Measurements from ENCODE around the gene NAXE.

DNA sequence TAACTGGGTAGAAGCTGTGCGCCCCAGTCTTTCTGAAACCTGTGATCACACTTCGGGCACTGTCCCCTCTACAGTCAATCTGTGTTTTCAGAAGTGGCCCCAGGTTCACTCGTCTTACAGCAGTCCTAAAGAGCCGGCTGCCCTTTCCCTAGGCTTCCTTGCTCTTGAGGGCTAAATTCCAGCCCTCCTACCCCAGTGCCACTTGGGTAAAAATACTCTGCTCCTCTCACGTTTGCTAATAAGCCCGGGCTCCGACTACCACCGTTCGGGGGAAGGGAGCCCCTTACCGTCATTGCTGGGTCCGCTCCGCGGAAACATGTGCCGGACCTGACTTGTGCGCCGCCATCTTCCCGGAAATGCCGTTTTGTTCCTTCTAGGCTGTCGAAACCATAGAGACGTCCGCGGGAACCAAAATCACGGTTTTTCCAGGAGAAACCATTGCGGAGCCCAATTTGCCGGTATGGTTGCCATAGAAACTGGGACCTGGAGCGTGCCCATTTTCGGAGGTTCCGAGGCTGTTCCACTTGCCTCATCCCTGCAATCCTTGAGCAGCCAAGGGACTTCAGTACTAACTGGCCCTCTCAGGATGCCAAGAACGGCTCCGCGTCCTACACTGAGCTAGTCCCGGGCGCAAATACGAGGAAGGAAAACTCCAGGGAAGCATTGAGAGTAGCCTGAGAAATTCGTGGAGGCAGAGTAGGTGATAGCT is 9.7 kb downstream of the NAXE start, which contains the start of gene GPATCH4:
- TF ChIP-seq RAD21 (IDR thresholded peaks at IDR 0.05; ENCODE audit: low read depth) (no peak), CEBPB (IDR thresholded peaks at IDR 0.05) (no peak; the same call in 1 of the 2 replicates), NFIC (IDR thresholded peaks at IDR 0.05) (peak; percentile 49), TCF12 (IDR thresholded peaks at IDR 0.05; ENCODE audit: low read depth) (peak; percentile 73; the same call in 1 of the 2 replicates), TEAD4 (IDR thresholded peaks at IDR 0.05) (peak; percentile 70), TAF1 (IDR thresholded peaks at IDR 0.05; ENCODE audit: low read depth) (peak; percentile 97), FOXM1 (IDR thresholded peaks at IDR 0.05; ENCODE audit: borderline replicate concordance, low read depth) (no peak), YY1 (IDR thresholded peaks at IDR 0.05; ENCODE audit: low read depth) (peak; percentile 98), ZBTB7A (IDR thresholded peaks at IDR 0.05; ENCODE audit: low read depth) (no peak), EP300 (IDR thresholded peaks at IDR 0.05; ENCODE audit: borderline replicate concordance) (peak; percentile 12; the same call in 1 of the 2 replicates), EGR1 (IDR thresholded peaks at IDR 0.05) (peak; percentile 33; the same call in 1 of the 2 replicates)
- TF ChIP-seq, protein P1, sequence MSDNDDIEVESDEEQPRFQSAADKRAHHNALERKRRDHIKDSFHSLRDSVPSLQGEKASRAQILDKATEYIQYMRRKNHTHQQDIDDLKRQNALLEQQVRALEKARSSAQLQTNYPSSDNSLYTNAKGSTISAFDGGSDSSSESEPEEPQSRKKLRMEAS (IDR thresholded peaks at IDR 0.05) = peak; percentile 99
- TF ChIP-seq, protein P2, sequence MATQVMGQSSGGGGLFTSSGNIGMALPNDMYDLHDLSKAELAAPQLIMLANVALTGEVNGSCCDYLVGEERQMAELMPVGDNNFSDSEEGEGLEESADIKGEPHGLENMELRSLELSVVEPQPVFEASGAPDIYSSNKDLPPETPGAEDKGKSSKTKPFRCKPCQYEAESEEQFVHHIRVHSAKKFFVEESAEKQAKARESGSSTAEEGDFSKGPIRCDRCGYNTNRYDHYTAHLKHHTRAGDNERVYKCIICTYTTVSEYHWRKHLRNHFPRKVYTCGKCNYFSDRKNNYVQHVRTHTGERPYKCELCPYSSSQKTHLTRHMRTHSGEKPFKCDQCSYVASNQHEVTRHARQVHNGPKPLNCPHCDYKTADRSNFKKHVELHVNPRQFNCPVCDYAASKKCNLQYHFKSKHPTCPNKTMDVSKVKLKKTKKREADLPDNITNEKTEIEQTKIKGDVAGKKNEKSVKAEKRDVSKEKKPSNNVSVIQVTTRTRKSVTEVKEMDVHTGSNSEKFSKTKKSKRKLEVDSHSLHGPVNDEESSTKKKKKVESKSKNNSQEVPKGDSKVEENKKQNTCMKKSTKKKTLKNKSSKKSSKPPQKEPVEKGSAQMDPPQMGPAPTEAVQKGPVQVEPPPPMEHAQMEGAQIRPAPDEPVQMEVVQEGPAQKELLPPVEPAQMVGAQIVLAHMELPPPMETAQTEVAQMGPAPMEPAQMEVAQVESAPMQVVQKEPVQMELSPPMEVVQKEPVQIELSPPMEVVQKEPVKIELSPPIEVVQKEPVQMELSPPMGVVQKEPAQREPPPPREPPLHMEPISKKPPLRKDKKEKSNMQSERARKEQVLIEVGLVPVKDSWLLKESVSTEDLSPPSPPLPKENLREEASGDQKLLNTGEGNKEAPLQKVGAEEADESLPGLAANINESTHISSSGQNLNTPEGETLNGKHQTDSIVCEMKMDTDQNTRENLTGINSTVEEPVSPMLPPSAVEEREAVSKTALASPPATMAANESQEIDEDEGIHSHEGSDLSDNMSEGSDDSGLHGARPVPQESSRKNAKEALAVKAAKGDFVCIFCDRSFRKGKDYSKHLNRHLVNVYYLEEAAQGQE (IDR thresholded peaks at IDR 0.05; ENCODE audit: low read depth) = no peak
